Activated CD4-positive, alpha-beta T cell treated with anti-CD3 and anti-CD28 coated beads, Interleukin-2, amount 10 ng/mL, durations not matched to agents 7 days and 5 days (primary cell): ENCODE data around the gene SLC44A2. TPM values are rescaled to one million over a fixed set of nuclear protein-coding genes. Genes with fewer than 3 reads are reported as not detected.

Experiments
- CTCF ChIA-PET: fragments of 350-600 bp; sonication (Branson Sonifier 250); formaldehyde crosslinking; loops from one replicate; lab custom pipeline; 2021; ENCODE audit warnings: antibody characterized with exemption; lab: Charles Lee
- POLR2A ChIA-PET: fragments of 350-600 bp; sonication (Branson Sonifier 250); formaldehyde crosslinking; loops from one replicate; lab custom pipeline; 2021; ENCODE audit warnings: antibody characterized with exemption; lab: Charles Lee
- DNase-seq: peaks from one replicate; pipeline ENCODE4 v3.0.0-alpha.2; 2020
- H3K27ac Mint-ChIP-seq: one replicate; pipeline ENCODE4 v1.8.0; 2021; ENCODE audit warnings: mild to moderate bottlenecking, moderate library complexity, mixed read lengths
- H3K27me3 Mint-ChIP-seq: one replicate; pipeline ENCODE4 v1.8.0; 2021; ENCODE audit warnings: mixed read lengths
- H3K36me3 Mint-ChIP-seq: one replicate; pipeline ENCODE4 v1.8.0; 2021; ENCODE audit warnings: low read depth, mixed read lengths
- H3K4me1 Mint-ChIP-seq: one replicate; pipeline ENCODE4 v1.8.0; 2021; ENCODE audit warnings: mixed read lengths
- H3K4me3 Mint-ChIP-seq: one replicate; pipeline ENCODE4 v1.8.0; 2021; ENCODE audit warnings: mild to moderate bottlenecking, moderate library complexity, mixed read lengths
- H3K9me3 Mint-ChIP-seq: one replicate; pipeline ENCODE4 v1.8.0; 2021; ENCODE audit warnings: mixed read lengths
- total RNA-seq, 2 experiments: library from RNA; stranded (reverse); gene quantifications; one replicate each; pipeline ENCODE4 v1.2.3, GENCODE V29; 2021

The SLC44A2 gene
- total RNA-seq, 2 experiments from 2014 or later, result 162 to 189 TPM

GRCh38 chr19:10679743-10680142 is 54.4 kb downstream of the SLC44A2 start:
- no peaks in the 10 kb centered on the region for H3K9me3 Mint-ChIP-seq
- no peak for DNase-seq
- no peak overlapping the region for H3K27ac Mint-ChIP-seq
- no peaks in the 10 kb centered on the region for H3K27me3 Mint-ChIP-seq
- no peak overlapping the region for H3K4me3 Mint-ChIP-seq
- H3K4me1 Mint-ChIP-seq, result no peaks in the 10 kb centered on the region
- POLR2A ChIA-PET, result no interaction called here
- H3K36me3 Mint-ChIP-seq, result peaks cover 47% of the 10 kb centered on the region
- CTCF ChIA-PET, result interaction anchor here (0.6 to 1.0 kb wide), 3 partner anchors 10 to 186 kb away, joined by 3 to 4 read pairs (median 3); no protein-coding TSS in a partner anchor

- Mint-ChIP-seq H3K27me3 (no peaks in the 10 kb centered on the region), H3K4me3 (no peak overlapping the region), H3K4me1 (no peaks in the 10 kb centered on the region), H3K36me3 (peaks cover 50% of the 10 kb centered on the region), H3K27ac (no peak overlapping the region), H3K9me3 (no peaks in the 10 kb centered on the region)
- no peak for DNase-seq
- ChIA-PET POLR2A (no interaction called here), CTCF (interaction anchor here (1.0 to 1.6 kb wide), 3 partner anchors 9 to 20 kb away, joined by 3 read pairs; partner anchors contain the start of gene QTRT1)
These were observed 55.3 kb downstream of the SLC44A2 start for GRCh38 chr19:10680545-10681135.

GRCh38 chr19:10681658-10682057 is 56.3 kb downstream of the SLC44A2 start:
- H3K9me3 Mint-ChIP-seq, result no peaks in the 10 kb centered on the region
- no peak overlapping the region for H3K4me3 Mint-ChIP-seq
- POLR2A ChIA-PET, result no interaction called here
- no peaks in the 10 kb centered on the region for H3K4me1 Mint-ChIP-seq
- DNase-seq, result no peak
- no peaks in the 10 kb centered on the region for H3K27me3 Mint-ChIP-seq
- CTCF ChIA-PET, result interaction anchor here (1.0 to 1.6 kb wide), 3 partner anchors 8 to 19 kb away, joined by 3 read pairs; partner anchors contain the start of gene QTRT1
- H3K27ac Mint-ChIP-seq, result no peak overlapping the region
- H3K36me3 Mint-ChIP-seq, result peaks cover 50% of the 10 kb centered on the region

- ChIA-PET POLR2A (no interaction called here), CTCF (interaction anchor here (1.3 to 1.6 kb wide), 3 partner anchors 10 to 17 kb away, joined by 3 to 6 read pairs (median 4); no protein-coding TSS in a partner anchor)
- DNase-seq, result no peak
- Mint-ChIP-seq H3K9me3 (no peaks in the 10 kb centered on the region), H3K27me3 (no peaks in the 10 kb centered on the region), H3K36me3 (peaks cover 47% of the 10 kb centered on the region), H3K4me3 (no peak overlapping the region), H3K27ac (no peak overlapping the region), H3K4me1 (no peaks in the 10 kb centered on the region)
These were observed 57.2 kb downstream of the SLC44A2 start for GRCh38 chr19:10682397-10683063.

GRCh38 chr19:10683064-10683426 is 57.7 kb downstream of the SLC44A2 start:
- Mint-ChIP-seq H3K9me3 (no peaks in the 10 kb centered on the region), H3K36me3 (peaks cover 48% of the 10 kb centered on the region), H3K4me1 (no peaks in the 10 kb centered on the region), H3K27ac (no peak overlapping the region), H3K4me3 (no peak overlapping the region), H3K27me3 (no peaks in the 10 kb centered on the region)
- DNase-seq, result no peak
- POLR2A ChIA-PET, result no interaction called here
- CTCF ChIA-PET, result interaction anchor here (1.3 to 1.6 kb wide), 2 partner anchors 11 to 17 kb away, joined by 4 to 6 read pairs; no protein-coding TSS in a partner anchor

- POLR2A ChIA-PET, result no interaction called here
These were observed 58.2 kb downstream of the SLC44A2 start for GRCh38 chr19:10683582-10683981.

GRCh38 chr19:10685210-10685609 is 59.9 kb downstream of the SLC44A2 start:
- Mint-ChIP-seq H3K9me3 (no peaks in the 10 kb centered on the region), H3K27ac (no peak overlapping the region), H3K36me3 (peaks cover 45% of the 10 kb centered on the region), H3K27me3 (no peaks in the 10 kb centered on the region), H3K4me1 (no peaks in the 10 kb centered on the region), H3K4me3 (no peak overlapping the region)
- ChIA-PET POLR2A (no interaction called here), CTCF (no interaction called here)
- no peak for DNase-seq

More at GRCh38 chr19:10683582-10683981, 58.2 kb downstream of the SLC44A2 start:
- CTCF ChIA-PET, result interaction anchor here (1.3 to 1.6 kb wide), 2 partner anchors 11 to 16 kb away, joined by 4 to 6 read pairs; no protein-coding TSS in a partner anchor
- H3K27ac Mint-ChIP-seq, result no peak overlapping the region
- no peak overlapping the region for H3K4me3 Mint-ChIP-seq
- H3K27me3 Mint-ChIP-seq, result no peaks in the 10 kb centered on the region
- H3K4me1 Mint-ChIP-seq, result no peaks in the 10 kb centered on the region
- H3K36me3 Mint-ChIP-seq, result peaks cover 44% of the 10 kb centered on the region
- no peaks in the 10 kb centered on the region for H3K9me3 Mint-ChIP-seq
- no peak for DNase-seq

GRCh38 chr19:10686193-10686592 is 60.8 kb downstream of the SLC44A2 start:
- no peak for DNase-seq
- POLR2A ChIA-PET, result no interaction called here

GRCh38 chr19:10686661-10687517 is 61.5 kb downstream of the SLC44A2 start:
- POLR2A ChIA-PET, result no interaction called here
- Mint-ChIP-seq H3K27ac (no peak overlapping the region), H3K36me3 (peaks cover 44% of the 10 kb centered on the region), H3K4me3 (no peak overlapping the region), H3K4me1 (no peaks in the 10 kb centered on the region), H3K27me3 (no peaks in the 10 kb centered on the region), H3K9me3 (no peaks in the 10 kb centered on the region)
- DNase-seq, result no peak
- CTCF ChIA-PET, result interaction anchor here (0.6 kb wide), 2 partner anchors 11 to 88 kb away, joined by 3 read pairs; no protein-coding TSS in a partner anchor

More at GRCh38 chr19:10686193-10686592, 60.8 kb downstream of the SLC44A2 start:
- Mint-ChIP-seq H3K27ac (no peak overlapping the region), H3K36me3 (peaks cover 46% of the 10 kb centered on the region), H3K27me3 (no peaks in the 10 kb centered on the region), H3K4me3 (no peak overlapping the region), H3K4me1 (no peaks in the 10 kb centered on the region), H3K9me3 (no peaks in the 10 kb centered on the region)
- CTCF ChIA-PET, result no interaction called here

- no peak overlapping the region for H3K4me3 Mint-ChIP-seq
- H3K36me3 Mint-ChIP-seq, result peaks cover 46% of the 10 kb centered on the region
- ChIA-PET POLR2A (no interaction called here), CTCF (interaction anchor here (0.6 to 2.9 kb wide), 6 partner anchors 10 to 106 kb away, joined by 3 to 10 read pairs (median 4); partner anchors contain the start of gene QTRT1)
- H3K4me1 Mint-ChIP-seq, result peaks cover 2% of the 10 kb centered on the region
- H3K9me3 Mint-ChIP-seq, result no peaks in the 10 kb centered on the region
- no peak for DNase-seq
- H3K27ac Mint-ChIP-seq, result no peak overlapping the region
- no peaks in the 10 kb centered on the region for H3K27me3 Mint-ChIP-seq
These were observed 62.4 kb downstream of the SLC44A2 start for GRCh38 chr19:10687518-10688288.

- peaks cover 44% of the 10 kb centered on the region for H3K36me3 Mint-ChIP-seq
- H3K4me3 Mint-ChIP-seq, result no peak overlapping the region
- no peak for DNase-seq
- H3K4me1 Mint-ChIP-seq, result peaks cover 2% of the 10 kb centered on the region
- H3K27me3 Mint-ChIP-seq, result no peaks in the 10 kb centered on the region
- H3K27ac Mint-ChIP-seq, result no peak overlapping the region
- H3K9me3 Mint-ChIP-seq, result no peaks in the 10 kb centered on the region
- ChIA-PET POLR2A (no interaction called here), CTCF (interaction anchor here (0.9 to 2.9 kb wide), 5 partner anchors 8 to 107 kb away, joined by 3 to 10 read pairs (median 4); partner anchors contain the start of gene QTRT1)
These were observed 63.4 kb downstream of the SLC44A2 start for GRCh38 chr19:10688545-10689280.
